K562 (cell line): ENCODE results near the gene DIAPH3. TPM values are rescaled to one million over a fixed set of nuclear protein-coding genes. Genes with fewer than 3 reads are reported as not detected.

Source experiments
- ATAC-seq: fragments of 200-7000 bp; cut with Tn5 transposase; 3 replicates; pipeline ENCODE4 v1.9.1; 2020; ENCODE audit warnings: moderate library complexity
- BruUV-seq: library from RNA; stranded (reverse); fragments of 400-500 nt; replicated peaks from 2 replicates; lab custom pipeline; 2021; lab: Mats Ljungman, UMichigan
- CTCF ChIA-PET: fragments of 300-600 bp; formaldehyde crosslinking; extraction: SDS; loops from one replicate; lab custom pipeline; 2021; ENCODE audit warnings: low intra/inter-chr PET ratio; lab: Yijun Ruan, JAX
- POLR2A ChIA-PET: fragments of 300-600, 350-650 bp; sonication (Branson Sonifier 250); formaldehyde crosslinking; extraction: SDS; loops from one replicate; lab custom pipeline; 2021; ENCODE audit warnings: antibody characterized with exemption, inconsistent platforms; lab: Yijun Ruan, JAX
- DNase-seq, 4 experiments: peaks; one replicate each; pipeline versions ENCODE4 v3.0.0 to v3.0.0-alpha.2; 2011 to 2018; ENCODE audit warnings: low spot score in 3 of 4, mixed read lengths in 3 of 4; ENCODE audit errors: extremely low read depth in 1 of 4
- FAIRE-seq: peaks from 2 replicates; lab custom pipeline; 2011; peaks lifted over from hg19 to GRCh38; lab: Jason Lieb, UNC
- H2AFZ ChIP-seq: 2 replicates; pipeline ENCODE4 v1.6.0; 2011; ENCODE audit warnings: low read depth, low read length, control low read depth, inconsistent platforms
- H3K27ac ChIP-seq: fragments of 200-600 bp; 3 replicates; pipeline ENCODE4 v1.8.0; 2011; ENCODE audit warnings: low read depth, mild to moderate bottlenecking, control low read depth, inconsistent platforms, low read length, moderate library complexity, mixed read lengths; ENCODE audit errors: extremely low read depth
- H3K27me3 ChIP-seq, 2 experiments: fragments of 300-600 bp in 1 of 2; 2 replicates in 1 of 2; 3 replicates in 1 of 2; pipeline versions ENCODE4 v1.6.0 to v1.8.0; 2011; ENCODE audit warnings: inconsistent platforms in 2 of 2, low read length in 2 of 2, mild to moderate bottlenecking in 1 of 2, mixed read lengths in 1 of 2, moderate library complexity in 1 of 2; ENCODE audit not compliant: control insufficient read depth in 2 of 2, insufficient read depth in 2 of 2
- H3K36me3 ChIP-seq: fragments of 300-600 bp; 3 replicates; pipeline ENCODE4 v1.8.0; 2011; ENCODE audit warnings: mild to moderate bottlenecking, low read length, inconsistent platforms; ENCODE audit not compliant: control insufficient read depth, insufficient read depth
- H3K4me1 ChIP-seq, 2 experiments: fragments of 200-600 bp in 1 of 2; replicated peaks in 1 of 2; 2 replicates in 1 of 2; 3 replicates in 1 of 2; pipeline versions ENCODE4 v1.5.1 to v1.8.0; 2011; ENCODE audit warnings: inconsistent platforms in 2 of 2, low read length in 2 of 2, mild to moderate bottlenecking in 1 of 2, mixed read lengths in 1 of 2, moderate library complexity in 1 of 2; ENCODE audit not compliant: control insufficient read depth in 2 of 2, insufficient read depth in 2 of 2
- H3K4me2 ChIP-seq: 2 replicates; pipeline ENCODE4 v1.6.1; 2011; ENCODE audit warnings: low read length, control low read depth, inconsistent platforms, mixed read lengths; ENCODE audit not compliant: insufficient read depth
- H3K4me3 ChIP-seq: fragments of 200-600 bp; sonication (generic), shearing (Covaris generic); 2 replicates; pipeline ENCODE4 v1.5.1; 2016; ENCODE audit warnings: control low read depth, inconsistent platforms
- H3K79me2 ChIP-seq: fragments of 200-600 bp; 3 replicates; pipeline ENCODE4 v1.8.0; 2011; ENCODE audit warnings: low read length, inconsistent platforms; ENCODE audit not compliant: control insufficient read depth, insufficient read depth
- H3K9ac ChIP-seq, 2 experiments: 2 replicates each; pipeline versions ENCODE4 v1.6.0 to v1.6.1; 2011; ENCODE audit warnings: low read depth in 2 of 2, low read length in 2 of 2, control low read depth in 1 of 2, inconsistent platforms in 1 of 2, mild to moderate bottlenecking in 1 of 2, mixed read lengths in 1 of 2; ENCODE audit not compliant: insufficient read depth in 1 of 2
- H3K9me1 ChIP-seq: one replicate; pipeline ENCODE4 v1.6.0; 2011; ENCODE audit warnings: inconsistent platforms, mild to moderate bottlenecking, low read length, moderate library complexity; ENCODE audit not compliant: control insufficient read depth, insufficient read depth
- H3K9me3 ChIP-seq: replicated peaks from 2 replicates; pipeline ENCODE4 v1.5.1; 2011; ENCODE audit warnings: low read depth, low read length, inconsistent platforms; ENCODE audit not compliant: control insufficient read depth, insufficient read depth
- H4K20me1 ChIP-seq: replicated peaks from 2 replicates; pipeline ENCODE4 v1.6.1; 2011; ENCODE audit warnings: low read length, inconsistent platforms, mixed read lengths; ENCODE audit not compliant: control insufficient read depth, insufficient read depth
- NELFE ChIP-seq: IDR thresholded peaks from 2 replicates; pipeline ENCODE4 v1.6.1; 2011; ENCODE audit warnings: mild to moderate bottlenecking; ENCODE audit not compliant: insufficient read depth, insufficient read length
- NR3C1 ChIP-seq: sonication (generic); formaldehyde crosslinking; IDR thresholded peaks from 2 replicates; pipeline ENCODE4 v1.8.1; 2022; ENCODE audit warnings: missing genetic modification reagents
- RBM25 ChIP-seq: fragments of 200-400 bp; formaldehyde crosslinking; IDR thresholded peaks from 2 replicates; pipeline ENCODE4 v1.6.1; 2018; ENCODE audit warnings: low read length, low read depth, moderate library complexity; ENCODE audit not compliant: severe bottlenecking
- ZNF224 ChIP-seq: sonication (generic); formaldehyde crosslinking; IDR thresholded peaks from 2 replicates; pipeline ENCODE4 v1.8.0; 2022; ENCODE audit warnings: mild to moderate bottlenecking, missing genetic modification reagents
- ZNF436 ChIP-seq: fragments of 250-450, 450-650 bp; sonication (Bioruptor Pico); formaldehyde crosslinking; IDR thresholded peaks from 2 replicates; pipeline ENCODE4 v1.7.0; 2020; ENCODE audit warnings: mild to moderate bottlenecking
- ZNF699 ChIP-seq: fragments of 250-450 bp; sonication (Bioruptor Pico); IDR thresholded peaks from 2 replicates; pipeline ENCODE4 v1.8.0; 2021; ENCODE audit warnings: mild to moderate bottlenecking, moderate library complexity; ENCODE audit not compliant: insufficient replicate concordance
- ZNF766 ChIP-seq: fragments of 200-800 bp; sonication (Bioruptor generic); conservative IDR thresholded peaks from 2 replicates; pipeline ENCODE4 v1.6.1; 2016; ENCODE audit warnings: missing genetic modification characterization, missing compliant biosample characterization
- WGBS: fragments of 100-300 bp; shearing (Covaris generic); methylation state at CpG from one replicate; pipeline ENCODE4 v1.1.6; 2016; ENCODE audit warnings: low coverage, mixed read lengths; ENCODE audit not compliant: insufficient coverage; ENCODE audit errors: missing lambda C conversion rate; 5-methylcytosine and 5-hydroxymethylcytosine counted together
- in situ Hi-C: fragments of 300-500 bp; cut with MboI; formaldehyde crosslinking; loops from 4 replicates; pipeline ENCODE4 v1.15.0; 2018; ENCODE audit warnings: inconsistent platforms, mixed read lengths
- intact Hi-C: fragments of 100-400 bp; cut with micrococcal nuclease; formaldehyde crosslinking; loops from 2 replicates; pipeline ENCODE4 v1.14.2; 2022
- polyA plus RNA-seq, 8 experiments: library from polyadenylated mRNA; depleted of rRNA in 4 of 8; stranded (reverse) in 5 of 8; unstranded in 3 of 8; fragments of >200 nt; fragmentation: Nextera tagmentation in 2 of 8; fragmentation: Illumina TruSeq in 1 of 8; extraction: Ambion mirVana in 2 of 8; extraction: Trizol in 1 of 8; gene quantifications; 2 replicates each; pipeline versions ENCODE4 v1.2.1 to v1.2.3, GENCODE V29; 2011 to 2014; ENCODE audit warnings: inconsistent platforms in 1 of 8, missing spikeins in 1 of 8
- total RNA-seq, 7 experiments: library from RNA; depleted of rRNA in 6 of 7; stranded (reverse); fragments of >200 nt in 6 of 7; fragmentation: Illumina TruSeq in 2 of 7; extraction: Trizol in 2 of 7; gene quantifications; 2 replicates each; pipeline versions ENCODE4 v1.2.1 to v1.2.3, GENCODE V29; 2011 to 2021; ENCODE audit warnings: low replicate concordance in 1 of 7
- TF ChIP-seq, protein P1 (sequence below): IDR thresholded peaks from 2 replicates; pipeline ENCODE4 v1.6.1; 2016; ENCODE audit warnings: missing genetic modification characterization, missing compliant biosample characterization
- TF ChIP-seq, protein P2 (sequence below): fragments of 450-650 bp; formaldehyde crosslinking; conservative IDR thresholded peaks from 2 replicates; pipeline ENCODE4 v1.4.0; 2022; ENCODE audit warnings: mild to moderate bottlenecking, missing genetic modification characterization
- TF ChIP-seq, protein P3 (sequence below): fragments of 250-450 bp; sonication (Bioruptor Pico); IDR thresholded peaks from 2 replicates; pipeline ENCODE4 v1.8.0; 2022; ENCODE audit warnings: moderate library complexity, mild to moderate bottlenecking, inconsistent platforms

The DIAPH3 gene
- total and polyA plus RNA-seq, 9 of the 15 experiments (the other 6 are each of a cell fraction or from before 2014, with no cell fraction given), result 9.0 to 18.7 (median 14.7) TPM

DNA sequence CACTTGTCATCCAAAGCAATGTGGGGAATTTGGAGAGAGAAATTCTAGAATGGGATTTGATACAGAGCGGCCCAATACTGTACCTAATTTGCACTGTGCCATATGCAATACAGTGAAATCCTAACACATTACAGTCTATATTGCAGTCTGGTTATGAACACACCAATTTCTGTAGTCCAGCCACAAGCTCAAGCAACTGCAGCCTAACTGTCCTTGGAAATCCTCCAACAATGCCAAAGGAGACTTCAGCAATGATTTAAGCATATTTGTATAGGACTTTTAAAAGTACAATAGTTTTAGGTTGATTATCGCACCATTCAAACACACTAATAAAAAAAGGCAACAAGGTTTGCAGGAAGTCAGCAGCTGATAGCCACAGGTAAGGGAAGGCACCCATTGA is 17.3 kb downstream of the DIAPH3 start (continued):
- TF ChIP-seq, protein P1, sequence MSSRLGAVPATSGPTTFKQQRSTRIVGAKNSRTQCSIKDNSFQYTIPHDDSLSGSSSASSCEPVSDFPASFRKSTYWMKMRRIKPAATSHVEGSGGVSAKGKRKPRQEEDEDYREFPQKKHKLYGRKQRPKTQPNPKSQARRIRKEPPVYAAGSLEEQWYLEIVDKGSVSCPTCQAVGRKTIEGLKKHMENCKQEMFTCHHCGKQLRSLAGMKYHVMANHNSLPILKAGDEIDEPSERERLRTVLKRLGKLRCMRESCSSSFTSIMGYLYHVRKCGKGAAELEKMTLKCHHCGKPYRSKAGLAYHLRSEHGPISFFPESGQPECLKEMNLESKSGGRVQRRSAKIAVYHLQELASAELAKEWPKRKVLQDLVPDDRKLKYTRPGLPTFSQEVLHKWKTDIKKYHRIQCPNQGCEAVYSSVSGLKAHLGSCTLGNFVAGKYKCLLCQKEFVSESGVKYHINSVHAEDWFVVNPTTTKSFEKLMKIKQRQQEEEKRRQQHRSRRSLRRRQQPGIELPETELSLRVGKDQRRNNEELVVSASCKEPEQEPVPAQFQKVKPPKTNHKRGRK (tag), result no peak
- TF ChIP-seq NELFE, result no peak

DNA sequence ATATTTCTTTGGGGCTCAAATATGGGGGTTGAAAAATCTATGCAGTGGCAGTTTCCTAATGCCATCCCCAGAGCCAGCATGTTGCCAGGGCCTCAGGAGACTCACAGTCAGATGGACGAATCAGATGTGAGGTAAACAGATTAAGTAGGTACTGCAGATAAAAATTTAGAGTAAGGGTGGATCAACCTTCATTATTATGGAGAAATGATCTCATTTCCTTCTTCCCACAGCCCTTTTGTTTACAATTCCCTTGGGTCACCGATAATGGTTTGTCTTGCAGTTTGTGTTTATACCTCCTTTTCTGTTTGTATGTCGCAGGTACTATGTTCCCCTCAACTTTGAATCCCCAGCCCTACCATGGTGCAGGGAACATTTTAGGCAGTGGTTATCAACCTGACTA is 20.0 kb downstream of the DIAPH3 start:
- Histone ChIP-seq H3K27me3 (no peaks in the 10 kb centered on the region), H3K4me1 (no peaks in the 10 kb centered on the region), H3K27ac (no peak overlapping the region), H3K9me3 (no peaks in the 10 kb centered on the region), H3K9ac (no peak overlapping the region), H4K20me1 (peaks cover under 1% of the 10 kb centered on the region; the same call in 1 of the 2 replicates), H3K9me1 (no peaks in the 10 kb centered on the region), H3K4me2 (no peak overlapping the region), H2AFZ (no peak overlapping the region), H3K79me2 (peaks cover 72% of the 10 kb centered on the region), H3K36me3 (no peaks in the 10 kb centered on the region), H3K4me3 (no peak overlapping the region)
- no peak for FAIRE-seq
- intact Hi-C loops (no loop called here), in situ Hi-C loops (no loop called here)
- BruUV-seq, result no TSS peak
- ChIA-PET POLR2A (interaction anchor here (0.6 kb wide), 1 partner anchor 205 kb away, joined by 3 read pairs; no protein-coding TSS in a partner anchor), CTCF (no interaction called here)
- 53% methylated on average over 3 of the region's 3 CpGs for WGBS
- ATAC-seq, result no peak
- no peak for DNase-seq
- TF ChIP-seq ZNF436 (CRISPR knock-in tag) (no peak), RBM25 (no peak), ZNF224 (CRISPR knock-in tag) (no peak), NELFE (no peak), NR3C1 (CRISPR knock-in tag) (no peak), ZNF766 (CRISPR knock-in tag) (no peak), ZNF699 (no peak)
- TF ChIP-seq, protein P2, sequence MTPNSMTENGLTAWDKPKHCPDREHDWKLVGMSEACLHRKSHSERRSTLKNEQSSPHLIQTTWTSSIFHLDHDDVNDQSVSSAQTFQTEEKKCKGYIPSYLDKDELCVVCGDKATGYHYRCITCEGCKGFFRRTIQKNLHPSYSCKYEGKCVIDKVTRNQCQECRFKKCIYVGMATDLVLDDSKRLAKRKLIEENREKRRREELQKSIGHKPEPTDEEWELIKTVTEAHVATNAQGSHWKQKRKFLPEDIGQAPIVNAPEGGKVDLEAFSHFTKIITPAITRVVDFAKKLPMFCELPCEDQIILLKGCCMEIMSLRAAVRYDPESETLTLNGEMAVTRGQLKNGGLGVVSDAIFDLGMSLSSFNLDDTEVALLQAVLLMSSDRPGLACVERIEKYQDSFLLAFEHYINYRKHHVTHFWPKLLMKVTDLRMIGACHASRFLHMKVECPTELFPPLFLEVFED (CRISPR knock-in tag), result no peak
- TF ChIP-seq, protein P3, sequence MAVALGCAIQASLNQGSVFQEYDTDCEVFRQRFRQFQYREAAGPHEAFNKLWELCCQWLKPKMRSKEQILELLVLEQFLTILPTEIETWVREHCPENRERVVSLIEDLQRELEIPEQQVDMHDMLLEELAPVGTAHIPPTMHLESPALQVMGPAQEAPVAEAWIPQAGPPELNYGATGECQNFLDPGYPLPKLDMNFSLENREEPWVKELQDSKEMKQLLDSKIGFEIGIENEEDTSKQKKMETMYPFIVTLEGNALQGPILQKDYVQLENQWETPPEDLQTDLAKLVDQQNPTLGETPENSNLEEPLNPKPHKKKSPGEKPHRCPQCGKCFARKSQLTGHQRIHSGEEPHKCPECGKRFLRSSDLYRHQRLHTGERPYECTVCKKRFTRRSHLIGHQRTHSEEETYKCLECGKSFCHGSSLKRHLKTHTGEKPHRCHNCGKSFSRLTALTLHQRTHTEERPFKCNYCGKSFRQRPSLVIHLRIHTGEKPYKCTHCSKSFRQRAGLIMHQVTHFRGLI (CRISPR knock-in tag), result no peak
